SK-N-SH treated with all-trans-retinoic acid at 6 μM for 48 hours (cell line): ENCODE results near the gene SGIP1.

Source experiments
- ARNTL ChIP-seq: fragments of 450-650 bp; formaldehyde crosslinking; IDR thresholded peaks from 2 replicates; pipeline ENCODE4 v1.5.0; 2020; ENCODE audit warnings: low read depth, mild to moderate bottlenecking, moderate library complexity, borderline replicate concordance
- BACH2 ChIP-seq: fragments of 250-450 bp; sonication (Bioruptor Pico); IDR thresholded peaks from 2 replicates; pipeline ENCODE4 v1.9.0; 2021; ENCODE audit warnings: mild to moderate bottlenecking, borderline replicate concordance
- CREB5 ChIP-seq: fragments of 250-450 bp; sonication (Bioruptor Pico); IDR thresholded peaks from 2 replicates; pipeline ENCODE4 v1.5.1; 2020; ENCODE audit warnings: low read depth, mild to moderate bottlenecking, moderate library complexity
- PATZ1 ChIP-seq: fragments of 250-450 bp; sonication (Bioruptor Pico); IDR thresholded peaks from 2 replicates; pipeline ENCODE4 v1.8.0; 2020; ENCODE audit warnings: mild to moderate bottlenecking, moderate library complexity, borderline replicate concordance
- POU6F1 ChIP-seq: fragments of 250-450 bp; sonication (Bioruptor Pico); IDR thresholded peaks from 2 replicates; pipeline ENCODE4 v1.8.0; 2021; ENCODE audit warnings: low read depth, mild to moderate bottlenecking, moderate library complexity, borderline replicate concordance
- SNAI2 ChIP-seq: fragments of 250-450 bp; sonication (Bioruptor Pico); IDR thresholded peaks from 2 replicates; pipeline ENCODE4 v1.5.0; 2020; ENCODE audit warnings: mild to moderate bottlenecking, moderate library complexity
- TCF4 ChIP-seq: fragments of 250-450 bp; sonication (Bioruptor Pico); IDR thresholded peaks from 2 replicates; pipeline ENCODE4 v1.8.0; 2021; ENCODE audit warnings: mild to moderate bottlenecking, moderate library complexity, borderline replicate concordance
- ZC3H10 ChIP-seq: fragments of 250-450 bp; sonication (Bioruptor Pico); IDR thresholded peaks from 2 replicates; pipeline ENCODE4 v1.5.1; 2021; ENCODE audit warnings: mild to moderate bottlenecking, moderate library complexity
- ZFP3 ChIP-seq: fragments of 250-450 bp; sonication (Bioruptor Pico); IDR thresholded peaks from 2 replicates; pipeline ENCODE4 v1.5.0; 2020; ENCODE audit warnings: mild to moderate bottlenecking, moderate library complexity
- ZFP30 ChIP-seq: fragments of 450-650 bp; formaldehyde crosslinking; IDR thresholded peaks from 2 replicates; pipeline ENCODE4 v1.5.0; 2022; ENCODE audit warnings: mild to moderate bottlenecking, moderate library complexity
- ZNF8 ChIP-seq: fragments of 450-650 bp; formaldehyde crosslinking; IDR thresholded peaks from 2 replicates; pipeline ENCODE4 v1.5.0; 2020; ENCODE audit warnings: mild to moderate bottlenecking, moderate library complexity
- TF ChIP-seq, protein P1 (sequence below): fragments of 250-450 bp; sonication (Bioruptor Pico); IDR thresholded peaks from 2 replicates; pipeline ENCODE4 v1.5.0; 2020; ENCODE audit warnings: mild to moderate bottlenecking, moderate library complexity

- TF ChIP-seq ZFP30 (CRISPR knock-in tag) (no peak), TCF4 (CRISPR knock-in tag) (no peak), ZFP3 (no peak), PATZ1 (CRISPR knock-in tag) (no peak), SNAI2 (no peak), BACH2 (CRISPR knock-in tag) (no peak), POU6F1 (CRISPR knock-in tag) (no peak), CREB5 (no peak), ZNF8 (CRISPR knock-in tag) (no peak), ARNTL (CRISPR knock-in tag) (no peak), ZC3H10 (CRISPR knock-in tag) (no peak)
- TF ChIP-seq, protein P1, sequence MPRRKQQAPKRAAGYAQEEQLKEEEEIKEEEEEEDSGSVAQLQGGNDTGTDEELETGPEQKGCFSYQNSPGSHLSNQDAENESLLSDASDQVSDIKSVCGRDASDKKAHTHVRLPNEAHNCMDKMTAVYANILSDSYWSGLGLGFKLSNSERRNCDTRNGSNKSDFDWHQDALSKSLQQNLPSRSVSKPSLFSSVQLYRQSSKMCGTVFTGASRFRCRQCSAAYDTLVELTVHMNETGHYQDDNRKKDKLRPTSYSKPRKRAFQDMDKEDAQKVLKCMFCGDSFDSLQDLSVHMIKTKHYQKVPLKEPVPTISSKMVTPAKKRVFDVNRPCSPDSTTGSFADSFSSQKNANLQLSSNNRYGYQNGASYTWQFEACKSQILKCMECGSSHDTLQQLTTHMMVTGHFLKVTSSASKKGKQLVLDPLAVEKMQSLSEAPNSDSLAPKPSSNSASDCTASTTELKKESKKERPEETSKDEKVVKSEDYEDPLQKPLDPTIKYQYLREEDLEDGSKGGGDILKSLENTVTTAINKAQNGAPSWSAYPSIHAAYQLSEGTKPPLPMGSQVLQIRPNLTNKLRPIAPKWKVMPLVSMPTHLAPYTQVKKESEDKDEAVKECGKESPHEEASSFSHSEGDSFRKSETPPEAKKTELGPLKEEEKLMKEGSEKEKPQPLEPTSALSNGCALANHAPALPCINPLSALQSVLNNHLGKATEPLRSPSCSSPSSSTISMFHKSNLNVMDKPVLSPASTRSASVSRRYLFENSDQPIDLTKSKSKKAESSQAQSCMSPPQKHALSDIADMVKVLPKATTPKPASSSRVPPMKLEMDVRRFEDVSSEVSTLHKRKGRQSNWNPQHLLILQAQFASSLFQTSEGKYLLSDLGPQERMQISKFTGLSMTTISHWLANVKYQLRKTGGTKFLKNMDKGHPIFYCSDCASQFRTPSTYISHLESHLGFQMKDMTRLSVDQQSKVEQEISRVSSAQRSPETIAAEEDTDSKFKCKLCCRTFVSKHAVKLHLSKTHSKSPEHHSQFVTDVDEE (CRISPR knock-in tag): no peak
These were observed 224.3 kb downstream of the SGIP1 start for GRCh38 chr1:66758241-66758755.
